HG02588 (cell line): ENCODE measurements around the gene RIMBP2.
"Not testable (repeated sequence)": the region's sequence is repeated elsewhere in the genome, so short reads cannot be mapped to it uniquely, and the experiment has no call there.

Experiments
- ATAC-seq: cut with Tn5 transposase; IDR thresholded peaks from one replicate; pipeline ENCODE4 v1.9.1; 2021; ENCODE audit warnings: mild to moderate bottlenecking, moderate library complexity; ENCODE audit not compliant: unreplicated experiment

RIMBP2 gene

GRCh38 chr12:130706885-130707570 lies 9.1 kb downstream of the RIMBP2 start:
- no peak for ATAC-seq

- no peak for ATAC-seq
Measured at GRCh38 chr12:130706311-130706710, 9.8 kb downstream of the RIMBP2 start.

GRCh38 chr12:130705178-130705822 lies 10.8 kb downstream of the RIMBP2 start:
- no peak for ATAC-seq

- no peak for ATAC-seq
Measured at GRCh38 chr12:130704606-130705005, 11.5 kb downstream of the RIMBP2 start.

- ATAC-seq, result no peak
Measured at GRCh38 chr12:130703733-130704375, 12.2 kb downstream of the RIMBP2 start.

- no peak for ATAC-seq
Measured at GRCh38 chr12:130702966-130703732, 12.9 kb downstream of the RIMBP2 start.

- no peak for ATAC-seq
Measured at GRCh38 chr12:130701402-130701744, 14.7 kb downstream of the RIMBP2 start.

GRCh38 chr12:130700492-130701401 lies 15.4 kb downstream of the RIMBP2 start:
- no peak for ATAC-seq

- no peak for ATAC-seq
Measured at GRCh38 chr12:130698106-130698505, 18.0 kb downstream of the RIMBP2 start.

GRCh38 chr12:130696379-130697100 lies 19.6 kb downstream of the RIMBP2 start:
- no peak for ATAC-seq

GRCh38 chr12:130695061-130695460 lies 21.0 kb downstream of the RIMBP2 start:
- ATAC-seq, result no peak

GRCh38 chr12:130689408-130690405 lies 26.4 kb downstream of the RIMBP2 start:
- no peak for ATAC-seq

- not testable (repeated sequence) for ATAC-seq
Measured at GRCh38 chr12:130688999-130689398, 27.1 kb downstream of the RIMBP2 start.

GRCh38 chr12:130687796-130688778 lies 28.0 kb downstream of the RIMBP2 start:
- ATAC-seq, result no peak

GRCh38 chr12:130687190-130687589 lies 28.9 kb downstream of the RIMBP2 start:
- no peak for ATAC-seq

- ATAC-seq, result no peak
Measured at GRCh38 chr12:130686511-130686991, 29.5 kb downstream of the RIMBP2 start.

GRCh38 chr12:130685850-130686249 lies 30.2 kb downstream of the RIMBP2 start:
- no peak for ATAC-seq
